ENCODE measurements around the gene CHD5.
A peak's percentile ranks its signal among the peaks of the same experiment; 100 is the strongest.

CHD5 gene

DNA sequence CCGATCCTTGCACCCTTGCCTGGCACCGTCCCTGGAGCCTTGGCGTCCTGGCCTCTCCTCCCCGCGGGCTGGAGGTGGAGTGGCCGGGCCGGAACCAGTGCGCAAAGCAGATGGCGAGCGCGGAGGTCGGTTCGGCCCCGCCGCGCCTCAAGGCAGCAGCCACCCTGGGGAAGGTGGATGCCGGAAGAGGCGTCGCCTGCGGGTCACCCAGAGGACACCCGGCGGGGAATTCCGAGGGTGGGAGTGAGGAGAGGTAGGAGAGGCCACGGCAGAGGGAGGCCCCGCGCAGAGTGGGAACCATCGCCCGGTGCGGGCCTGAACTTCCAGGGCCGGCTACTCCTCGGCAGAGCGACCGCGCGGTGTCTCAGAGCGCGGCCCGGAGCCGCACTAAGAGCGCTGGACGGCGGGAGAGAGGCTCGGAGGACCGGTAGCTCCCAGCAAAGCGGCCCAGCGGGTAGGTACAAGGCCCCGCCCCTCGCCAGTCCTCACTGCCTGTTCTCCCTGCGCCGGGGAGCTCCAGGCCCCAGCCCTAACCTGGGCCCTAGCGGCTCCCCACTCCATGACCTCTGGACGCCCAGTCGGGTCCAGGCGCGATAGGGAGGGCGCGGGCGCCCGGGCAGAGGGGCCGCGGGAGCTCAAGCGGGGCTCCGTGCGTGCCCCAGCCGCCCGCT, 25.9 kb upstream of the CHD5 start, which contains the start of gene RNF207:
Gene RNF207, plus strand, starts transcription at position 271 of the 671 bp plus-strand sequence. CDS start 417 bp downstream, outside the sequence.
- in situ Hi-C loops (cut with MboI; ENCODE audit: low sequenced_read_pairs, unreplicated experiment) = no loop called here
- DNase-seq (ENCODE audit: low spot score) = peak; percentile 94
- no peak for TF ChIP-seq CTCF (IDR thresholded peaks at IDR 0.05; ENCODE audit: borderline replicate concordance, control extremely low read depth, extremely low read depth, insufficient read depth, missing control alignments)

GRCh38 chr1:6202256-6202655, 22.1 kb upstream of the CHD5 start:
- TF ChIP-seq CTCF (IDR thresholded peaks at IDR 0.05; ENCODE audit: borderline replicate concordance, control extremely low read depth, extremely low read depth, insufficient read depth, missing control alignments) = no peak
- no peak for DNase-seq (ENCODE audit: low spot score)
- in situ Hi-C loops (cut with MboI; ENCODE audit: low sequenced_read_pairs, unreplicated experiment) = no loop called here

DNA sequence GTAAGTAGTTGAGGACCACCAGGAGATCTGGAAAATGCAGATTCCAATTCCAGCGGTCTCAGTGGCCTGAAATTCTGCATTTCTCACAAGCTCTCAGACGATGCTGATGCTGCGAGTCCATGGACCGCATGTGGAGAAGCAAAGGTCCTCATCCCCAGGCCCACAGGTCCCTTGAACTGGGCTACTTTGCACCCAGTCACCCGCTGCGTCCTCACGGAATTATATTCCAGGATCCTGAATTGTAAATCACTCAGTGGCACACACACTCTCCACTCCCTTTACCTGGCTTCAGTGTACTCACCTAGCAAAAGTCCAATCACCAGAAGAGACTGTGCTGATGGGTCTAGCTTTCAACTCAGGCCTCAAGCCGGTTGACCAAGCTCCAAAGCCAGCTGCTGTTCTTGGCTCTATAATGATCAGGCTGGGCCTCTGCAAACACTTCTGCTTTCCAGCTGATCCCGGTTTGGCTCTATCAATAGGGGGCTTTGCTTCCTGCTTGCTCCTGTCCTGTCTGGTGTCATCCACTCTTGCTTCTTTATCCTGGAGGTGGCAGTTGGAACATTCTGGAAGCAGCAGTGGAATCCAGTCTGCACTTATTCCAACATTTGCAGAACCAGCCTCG, 20.2 kb upstream of the CHD5 start:
- DNase-seq (ENCODE audit: low spot score) = no peak
- TF ChIP-seq CTCF (IDR thresholded peaks at IDR 0.05; ENCODE audit: borderline replicate concordance, control extremely low read depth, extremely low read depth, insufficient read depth, missing control alignments) = no peak
- in situ Hi-C loops (cut with MboI; ENCODE audit: low sequenced_read_pairs, unreplicated experiment) = no loop called here

DNA sequence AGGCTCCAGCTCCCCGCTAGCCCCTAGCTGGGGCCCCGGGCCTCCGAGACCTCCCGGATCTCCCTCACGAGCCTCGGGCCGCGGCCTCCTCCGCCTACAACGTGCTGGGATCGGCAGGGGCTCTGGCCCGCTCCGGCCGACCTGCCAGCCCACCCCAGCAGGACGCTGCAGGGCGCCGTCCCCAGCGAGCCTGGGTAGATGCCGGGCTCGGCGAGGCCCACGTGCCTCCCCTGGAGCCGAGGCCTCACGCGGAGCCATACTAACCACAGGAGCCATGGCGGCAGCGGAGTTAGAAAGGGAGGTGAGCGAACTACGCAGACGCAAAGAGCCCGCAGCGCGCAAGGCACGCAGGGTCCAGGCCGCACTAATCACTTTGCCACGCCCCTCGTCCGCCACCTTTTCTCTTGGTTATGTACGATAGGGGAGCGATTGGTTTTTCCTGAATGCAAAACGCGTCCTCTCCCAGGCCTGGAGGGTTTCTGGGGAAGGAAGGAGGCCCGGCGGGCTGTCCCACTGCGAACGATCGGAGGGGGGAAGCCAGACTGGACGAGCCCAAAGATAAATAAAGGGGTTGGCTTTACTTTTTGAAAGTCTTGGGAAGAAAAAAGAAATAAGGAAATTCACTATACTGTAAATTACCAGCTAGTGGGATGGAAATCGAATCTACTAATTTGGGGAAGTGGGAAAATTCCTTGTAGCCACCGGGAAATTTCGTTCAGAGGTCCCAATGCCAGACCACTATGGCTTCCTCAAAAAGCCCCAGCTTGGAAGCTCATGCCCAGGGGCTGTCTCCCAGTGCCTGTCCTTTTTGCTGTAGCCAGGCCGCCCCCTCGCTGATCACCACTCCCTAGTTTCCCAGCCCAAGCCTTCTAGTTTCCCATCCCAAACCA, 19.4 kb upstream of the CHD5 start, which contains the start of gene RPL22:
Gene RPL22, minus strand, starts transcription at position 298 of the 890 bp plus-strand sequence. Its CDS starts 22 bp downstream, at position 276.
- DNase-seq (ENCODE audit: low spot score) = peak; percentile 94
- in situ Hi-C loops (cut with MboI; ENCODE audit: low sequenced_read_pairs, unreplicated experiment) = no loop called here
- TF ChIP-seq CTCF (IDR thresholded peaks at IDR 0.05; ENCODE audit: borderline replicate concordance, control extremely low read depth, extremely low read depth, insufficient read depth, missing control alignments) = no peak

DNA sequence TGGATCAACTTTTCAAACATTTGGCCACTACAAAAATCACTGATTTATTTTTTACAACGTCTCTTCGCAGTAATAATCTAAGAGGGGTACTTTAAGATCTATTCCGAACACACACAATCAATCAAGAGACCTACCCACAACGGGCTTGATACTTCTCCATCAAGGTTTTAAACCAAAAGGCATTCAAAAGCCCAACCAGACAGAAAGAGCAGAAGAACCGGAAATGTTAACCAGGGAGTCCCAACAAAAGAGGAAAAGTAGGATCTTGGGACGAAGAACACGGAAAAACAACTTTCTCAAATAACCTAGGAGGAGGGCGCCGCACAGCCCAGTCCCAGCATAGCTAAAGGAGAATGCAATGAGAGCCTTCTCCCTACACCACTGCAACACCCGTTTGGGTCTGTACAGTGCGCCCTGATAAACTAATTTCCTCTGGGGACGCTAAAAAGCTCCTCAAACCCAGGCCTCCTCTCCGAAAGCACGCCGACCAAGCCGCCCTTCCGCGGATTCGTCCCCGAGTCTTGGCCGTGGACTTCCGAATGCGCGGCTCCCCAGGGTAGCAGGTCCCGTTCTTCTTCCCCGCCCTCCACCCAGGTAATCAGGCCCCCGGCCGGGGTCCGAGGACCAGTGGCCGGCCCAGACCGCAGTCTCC, 18.7 kb upstream of the CHD5 start:
- no peak for TF ChIP-seq CTCF (IDR thresholded peaks at IDR 0.05; ENCODE audit: borderline replicate concordance, control extremely low read depth, extremely low read depth, insufficient read depth, missing control alignments)
- in situ Hi-C loops (cut with MboI; ENCODE audit: low sequenced_read_pairs, unreplicated experiment) = no loop called here

More for the DNA sequence above, 18.7 kb upstream of the CHD5 start:
- no peak for DNase-seq (ENCODE audit: low spot score)
